SK-N-SH (cell line): ENCODE measurements around the gene HJV. TPM values are rescaled to one million over a fixed set of nuclear protein-coding genes. Genes with fewer than 3 reads are reported as not detected.

Source experiments
- CTCF ChIA-PET: fragments of 300-600, 350-600 bp; formaldehyde crosslinking; extraction: SDS; loops from one replicate; lab custom pipeline; 2021; lab: Yijun Ruan, JAX
- POLR2A ChIA-PET: fragments of 350-600 bp; sonication (Branson Sonifier 250); formaldehyde crosslinking; extraction: SDS; loops from one replicate; lab custom pipeline; 2020; ENCODE audit warnings: antibody characterized with exemption, inconsistent platforms; lab: Yijun Ruan, JAX
- DNase-seq: peaks from one replicate; pipeline ENCODE4 v3.0.0; 2012
- H2AFZ ChIP-seq: fragments of 200-600 bp; sonication (generic); 2 replicates; pipeline ENCODE4 v1.8.1; 2016; ENCODE audit warnings: antibody characterized with exemption, mild to moderate bottlenecking, low read depth
- H3F3A ChIP-seq: fragments of 200-600 bp; sonication (generic); replicated peaks from 2 replicates; pipeline ENCODE3; 2016; ENCODE audit warnings: antibody characterized with exemption, mild to moderate bottlenecking; ENCODE audit not compliant: insufficient read depth
- H3K27ac ChIP-seq, 2 experiments: fragments of 200-500 bp in 1 of 2; fragments of 200-600 bp in 1 of 2; sonication (Bioruptor generic) in 1 of 2; sonication (generic), shearing (Covaris generic) in 1 of 2; 2 replicates each; pipeline versions ENCODE4 v1.5.1 to v1.6.1; 2014 to 2016; ENCODE audit warnings: low read depth in 2 of 2, inconsistent platforms in 1 of 2, low read length in 1 of 2, mild to moderate bottlenecking in 1 of 2, mixed read lengths in 1 of 2
- H3K27me3 ChIP-seq: fragments of 200-600 bp; sonication (generic), shearing (Covaris generic); 2 replicates; pipeline ENCODE4 v1.6.1; 2016; ENCODE audit warnings: mixed run types; ENCODE audit not compliant: insufficient read depth
- H3K36me3 ChIP-seq, 2 experiments: fragments of 200-500 bp in 1 of 2; fragments of 200-600 bp in 1 of 2; sonication (Bioruptor generic) in 1 of 2; sonication (generic) in 1 of 2; replicated peaks in 1 of 2; 2 replicates each; pipeline versions ENCODE3 to v1.5.1; 2014 to 2016; ENCODE audit warnings: low read length in 1 of 2, mild to moderate bottlenecking in 1 of 2; ENCODE audit not compliant: insufficient read depth in 2 of 2, control insufficient read depth in 1 of 2
- H3K4me1 ChIP-seq, 2 experiments: fragments of 200-500 bp in 1 of 2; fragments of 200-600 bp in 1 of 2; sonication (Bioruptor generic) in 1 of 2; sonication (generic), shearing (Covaris generic) in 1 of 2; 2 replicates each; pipeline versions ENCODE4 v1.5.1 to v1.6.1; 2014 to 2016; ENCODE audit warnings: low read depth in 1 of 2, low read length in 1 of 2, mixed run types in 1 of 2; ENCODE audit not compliant: insufficient read depth in 2 of 2, control insufficient read depth in 1 of 2
- H3K4me2 ChIP-seq: fragments of 200-600 bp; sonication (generic), shearing (Covaris generic); 2 replicates; pipeline ENCODE4 v1.6.1; 2017; ENCODE audit warnings: mixed run types
- H3K4me3 ChIP-seq, 2 experiments: fragments of 200-500 bp in 1 of 2; fragments of 200-600 bp in 1 of 2; sonication (Bioruptor generic) in 1 of 2; sonication (generic), shearing (Covaris generic) in 1 of 2; 2 replicates each; pipeline versions ENCODE4 v1.5.1 to v1.8.1; 2014 to 2016; ENCODE audit warnings: low read depth in 2 of 2, inconsistent platforms in 1 of 2, low read length in 1 of 2, mild to moderate bottlenecking in 1 of 2, mixed read lengths in 1 of 2, moderate library complexity in 1 of 2
- H3K79me2 ChIP-seq: fragments of 200-600 bp; sonication (generic); 2 replicates; pipeline ENCODE4 v1.8.1; 2017; ENCODE audit warnings: mild to moderate bottlenecking; ENCODE audit not compliant: insufficient read depth
- H3K9ac ChIP-seq: fragments of 200-600 bp; sonication (generic); 2 replicates; pipeline ENCODE4 v1.6.1; 2017; ENCODE audit warnings: mixed run types
- H3K9me2 ChIP-seq: fragments of 200-600 bp; sonication (generic); 2 replicates; pipeline ENCODE4 v1.6.1; 2017; ENCODE audit warnings: mixed run types
- H3K9me3 ChIP-seq: fragments of 200-600 bp; sonication (generic); 2 replicates; pipeline ENCODE4 v1.6.1; 2017; ENCODE audit warnings: mixed run types, mild to moderate bottlenecking, moderate library complexity
- H4K20me1 ChIP-seq: fragments of 200-600 bp; sonication (generic); 2 replicates; pipeline ENCODE4 v1.6.1; 2017; ENCODE audit warnings: mild to moderate bottlenecking, mixed run types; ENCODE audit not compliant: insufficient read depth
- CHD2 ChIP-seq: fragments of 150-350 bp; IDR thresholded peaks from 2 replicates; pipeline ENCODE4 v1.6.1; 2018; ENCODE audit warnings: low read length; ENCODE audit not compliant: partially characterized antibody
- EZH2phosphoT487 ChIP-seq: fragments of 200-600 bp; sonication (generic); IDR thresholded peaks from 2 replicates; pipeline ENCODE4 v1.6.1; 2017; ENCODE audit warnings: low read depth, mixed run types, mild to moderate bottlenecking, antibody characterized with exemption, moderate library complexity, borderline replicate concordance
- FOSL2 ChIP-seq: IDR thresholded peaks from 2 replicates; pipeline ENCODE4 v1.4.0; 2012; ENCODE audit warnings: low read depth, mild to moderate bottlenecking, moderate library complexity, borderline replicate concordance
- FOXJ3 ChIP-seq: sonication (generic); formaldehyde crosslinking; IDR thresholded peaks from 2 replicates; pipeline ENCODE4 v1.5.1; 2020; ENCODE audit warnings: mild to moderate bottlenecking, missing genetic modification reagents
- GABPA ChIP-seq: IDR thresholded peaks from 2 replicates; pipeline ENCODE4 v1.4.0; 2012; ENCODE audit warnings: low read depth, mild to moderate bottlenecking
- IRF3 ChIP-seq: fragments of 150-350 bp; IDR thresholded peaks from 2 replicates; pipeline ENCODE4 v1.6.1; 2016; ENCODE audit warnings: mild to moderate bottlenecking, low read depth, low read length
- MAX ChIP-seq: IDR thresholded peaks from 2 replicates; pipeline ENCODE4 v1.4.0; 2012; ENCODE audit warnings: low read depth
- MXI1 ChIP-seq: IDR thresholded peaks from 2 replicates; pipeline ENCODE4 v1.6.1; 2012; ENCODE audit warnings: mild to moderate bottlenecking, low read depth, low read length, improper control_type of control experiment
- NRF1 ChIP-seq: IDR thresholded peaks from 2 replicates; pipeline ENCODE4 v1.6.1; 2012; ENCODE audit warnings: low read depth, mild to moderate bottlenecking, low read length
- RFX5 ChIP-seq: IDR thresholded peaks from 2 replicates; pipeline ENCODE4 v1.6.1; 2012; ENCODE audit warnings: mild to moderate bottlenecking, improper control_type of control experiment, low read length
- RXRA ChIP-seq: IDR thresholded peaks from 2 replicates; pipeline ENCODE4 v1.4.0; 2012; ENCODE audit warnings: low read depth, mild to moderate bottlenecking, borderline replicate concordance
- TAF1 ChIP-seq: IDR thresholded peaks from 2 replicates; pipeline ENCODE4 v1.6.1; 2012; ENCODE audit warnings: low read depth, mild to moderate bottlenecking, low read length, moderate library complexity, borderline replicate concordance
- TEAD4 ChIP-seq: IDR thresholded peaks from 2 replicates; pipeline ENCODE4 v1.4.0; 2012; ENCODE audit warnings: mild to moderate bottlenecking, borderline replicate concordance; ENCODE audit not compliant: insufficient read depth
- YY1 ChIP-seq: IDR thresholded peaks from 2 replicates; pipeline ENCODE4 v1.4.0; 2012; ENCODE audit warnings: low read depth, mild to moderate bottlenecking
- WGBS: methylation state at CpG from one replicate; pipeline ENCODE4 v1.1.6; 2017; ENCODE audit warnings: low lambda C conversion rate; 5-methylcytosine and 5-hydroxymethylcytosine counted together
- polyA plus RNA-seq, 3 experiments: library from polyadenylated mRNA; depleted of rRNA; stranded (reverse); fragments of >200 nt; gene quantifications; 2 replicates each; pipeline ENCODE4 v1.2.3, GENCODE V29; 2012

Gene HJV
- polyA plus RNA-seq, 1 of the 3 experiments (the other 2 are of a cell fraction): 0.05 TPM

GRCh38 chr1:146007489-146008133, 13.9 kb downstream of the HJV start:
- 83% methylated on average over 8 of the region's 8 CpGs for WGBS
- H3K36me3 ChIP-seq: no peaks in the 10 kb centered on the region
- H3K9me3 ChIP-seq: no peaks in the 10 kb centered on the region
- no peak overlapping the region for H3K4me3 ChIP-seq
- ChIA-PET POLR2A (interaction anchor here (1.1 to 2.1 kb wide), 3 partner anchors 27 to 148 kb away, joined by 3 to 5 read pairs (median 4); partner anchors contain the start of gene PIAS3), CTCF (interaction anchor here (0.6 to 7.4 kb wide), 33 partner anchors 8 to 182 kb away, joined by 3 to 187 read pairs (median 5); partner anchors contain the start of genes ANKRD34A, ANKRD35, LIX1L and NUDT17)
- no peaks in the 10 kb centered on the region for H4K20me1 ChIP-seq
- TF ChIP-seq NRF1 (0 out of 2 replicates have a peak, but pooled peaks have one; percentile 5), TAF1 (no peak), RXRA (no peak), FOSL2 (no peak)
- H3K27ac ChIP-seq: peak overlapping the region in 1 of 2 experiments; percentile 42; a peak in 1 of 4 replicates
- no peak overlapping the region for H3K9ac ChIP-seq
- no peaks in the 10 kb centered on the region for H3K9me2 ChIP-seq
- H3K27me3 ChIP-seq: no peaks in the 10 kb centered on the region
- peaks cover 4% of the 10 kb centered on the region for H3F3A ChIP-seq
- DNase-seq: no peak
- H3K4me1 ChIP-seq: peaks cover 2 to 3% of the 10 kb centered on the region in 2 experiments; a peak in 2 of 4 replicates
- peak overlapping the region; percentile 99; the same call in 1 of the 2 replicates for H2AFZ ChIP-seq
- no peaks in the 10 kb centered on the region for H3K79me2 ChIP-seq
- no peak overlapping the region for H3K4me2 ChIP-seq

GRCh38 chr1:146001709-146002108, 19.8 kb downstream of the HJV start:
- 81% methylated on average over 2 of the region's 2 CpGs for WGBS
- CTCF ChIA-PET: interaction anchor here (0.8 to 5.0 kb wide), 4 partner anchors 10 to 46 kb away, joined by 3 to 45 read pairs (median 3); no protein-coding TSS in a partner anchor
- no peaks in the 10 kb centered on the region for H4K20me1 ChIP-seq
- no peaks in the 10 kb centered on the region for H3K79me2 ChIP-seq
- H3K27me3 ChIP-seq: no peaks in the 10 kb centered on the region
- H3K9ac ChIP-seq: no peak overlapping the region
- POLR2A ChIA-PET: no interaction called here
- peaks cover 6 to 20% of the 10 kb centered on the region in 2 experiments; a peak in 3 of 4 replicates for H3K4me1 ChIP-seq
- H3K4me2 ChIP-seq: no peak overlapping the region
- no peak for DNase-seq
- no peak overlapping the region for H3K27ac ChIP-seq
- TF ChIP-seq TEAD4: no peak
- no peak for TF ChIP-seq MAX
- TF ChIP-seq MXI1: no peak
- no peak for TF ChIP-seq RFX5
- no peak for TF ChIP-seq YY1
- TF ChIP-seq FOSL2: no peak
- no peak for TF ChIP-seq NRF1
- TF ChIP-seq IRF3: no peak
- TF ChIP-seq EZH2phosphoT487: no peak
- TF ChIP-seq FOXJ3: no peak
- no peak for TF ChIP-seq CHD2
- no peak for TF ChIP-seq GABPA
- no peak for TF ChIP-seq RXRA
- H3K36me3 ChIP-seq: no peaks in the 10 kb centered on the region
- H3K9me3 ChIP-seq: no peaks in the 10 kb centered on the region
- no peak overlapping the region for H2AFZ ChIP-seq
- no peaks in the 10 kb centered on the region for H3K9me2 ChIP-seq
- no peak overlapping the region for H3K4me3 ChIP-seq
- no peaks in the 10 kb centered on the region for H3F3A ChIP-seq
